IMR-90 (cell line): ENCODE measurements around the gene DCUN1D2. TPM values are rescaled to one million over a fixed set of nuclear protein-coding genes. Genes with fewer than 3 reads are reported as not detected.

Experiments
- ATAC-seq: fragments of 200-7000 bp; cut with Tn5 transposase; 2 replicates; pipeline ENCODE4 v1.9.1; 2020; ENCODE audit warnings: low read depth, mild to moderate bottlenecking, moderate library complexity
- BruUV-seq: library from RNA; stranded (reverse); fragments of 400-500 nt; replicated peaks from 2 replicates; lab custom pipeline; 2021; lab: Mats Ljungman, UMichigan
- CTCF ChIA-PET: fragments of 300-600 bp; formaldehyde crosslinking; extraction: SDS; loops from one replicate; lab custom pipeline; 2021; ENCODE audit warnings: antibody characterized with exemption; lab: Yijun Ruan, JAX
- POLR2A ChIA-PET: fragments of 300-600 bp; sonication (Branson Sonifier 250); formaldehyde crosslinking; loops from one replicate; lab custom pipeline; 2022; ENCODE audit warnings: antibody characterized with exemption; ENCODE audit not compliant: unreplicated experiment; lab: Charles Lee
- DNase-seq: peaks from one replicate; pipeline ENCODE4 v3.0.0; 2013
- H2AFZ ChIP-seq: replicated peaks from 2 replicates; pipeline ENCODE3; 2013; ENCODE audit warnings: low read length, mild to moderate bottlenecking; ENCODE audit not compliant: poor library complexity
- H2AK5ac ChIP-seq: 2 replicates; pipeline ENCODE4 v1.6.1; 2013; ENCODE audit warnings: low read depth, low read length, inconsistent platforms
- H2AK9ac ChIP-seq: replicated peaks from 2 replicates; pipeline ENCODE3; 2013; ENCODE audit warnings: mild to moderate bottlenecking, low read depth, low read length, moderate library complexity; ENCODE audit not compliant: poor library complexity
- H2BK120ac ChIP-seq: 2 replicates; pipeline ENCODE4 v1.6.1; 2013; ENCODE audit warnings: low read depth, low read length, inconsistent platforms
- H2BK15ac ChIP-seq: 3 replicates; pipeline ENCODE4 v1.6.1; 2013; ENCODE audit warnings: low read depth, low read length, inconsistent platforms
- H2BK20ac ChIP-seq: 2 replicates; pipeline ENCODE4 v1.6.1; 2013; ENCODE audit warnings: low read depth, mild to moderate bottlenecking, inconsistent platforms, low read length, moderate library complexity
- H2BK5ac ChIP-seq: 2 replicates; pipeline ENCODE4 v1.6.1; 2013; ENCODE audit warnings: mild to moderate bottlenecking, low read depth, low read length, inconsistent platforms; ENCODE audit not compliant: poor library complexity, severe bottlenecking
- H3K14ac ChIP-seq: replicated peaks from 2 replicates; pipeline ENCODE4 v1.6.1; 2013; ENCODE audit warnings: low read depth, low read length, inconsistent platforms
- H3K18ac ChIP-seq: 2 replicates; pipeline ENCODE4 v1.6.1; 2013; ENCODE audit warnings: low read depth, low read length, control low read depth
- H3K23ac ChIP-seq: 2 replicates; pipeline ENCODE4 v1.6.1; 2013; ENCODE audit warnings: low read depth, low read length, inconsistent platforms
- H3K27ac ChIP-seq: 2 replicates; pipeline ENCODE4 v1.5.1; 2013; ENCODE audit warnings: mild to moderate bottlenecking, control low read depth, low read length; ENCODE audit not compliant: insufficient read depth
- H3K27me3 ChIP-seq: 2 replicates; pipeline ENCODE4 v1.6.1; 2013; ENCODE audit warnings: low read length; ENCODE audit not compliant: control insufficient read depth, insufficient read depth
- H3K36me3 ChIP-seq: 2 replicates; pipeline ENCODE4 v1.6.1; 2013; ENCODE audit warnings: low read length, mixed read lengths; ENCODE audit not compliant: control insufficient read depth, insufficient read depth
- H3K4ac ChIP-seq: 2 replicates; pipeline ENCODE4 v1.6.1; 2013; ENCODE audit warnings: low read depth, low read length, inconsistent platforms
- H3K4me1 ChIP-seq: 2 replicates; pipeline ENCODE4 v1.6.1; 2013; ENCODE audit warnings: low read length, mixed read lengths; ENCODE audit not compliant: control insufficient read depth, insufficient read depth
- H3K4me2 ChIP-seq: 2 replicates; pipeline ENCODE4 v1.6.1; 2013; ENCODE audit warnings: low read depth, mild to moderate bottlenecking, control low read depth, low read length, moderate library complexity
- H3K4me3 ChIP-seq: 2 replicates; pipeline ENCODE4 v1.5.1; 2013; ENCODE audit warnings: low read depth, mild to moderate bottlenecking, control low read depth, low read length, moderate library complexity; ENCODE audit not compliant: insufficient read depth
- H3K56ac ChIP-seq: 2 replicates; pipeline ENCODE4 v1.6.1; 2013; ENCODE audit warnings: low read length, inconsistent platforms; ENCODE audit not compliant: insufficient read depth; ENCODE audit errors: extremely low read depth
- H3K79me1 ChIP-seq, 2 experiments: 2 replicates each; pipeline ENCODE4 v1.6.1; 2013; ENCODE audit warnings: low read length in 2 of 2, inconsistent platforms in 1 of 2, low read depth in 1 of 2
- H3K9ac ChIP-seq: 2 replicates; pipeline ENCODE4 v1.6.1; 2013; ENCODE audit warnings: low read depth, low read length, control low read depth
- H3K9me1 ChIP-seq: 2 replicates; pipeline ENCODE4 v1.6.1; 2013; ENCODE audit warnings: low read length, inconsistent platforms; ENCODE audit not compliant: insufficient read depth
- H3K9me3 ChIP-seq: 2 replicates; pipeline ENCODE4 v1.6.1; 2013; ENCODE audit warnings: low read length; ENCODE audit not compliant: control insufficient read depth, insufficient read depth
- H4K20me1 ChIP-seq: 2 replicates; pipeline ENCODE4 v1.6.1; 2013; ENCODE audit warnings: low read length, inconsistent platforms; ENCODE audit not compliant: insufficient read depth
- H4K5ac ChIP-seq: 2 replicates; pipeline ENCODE4 v1.6.1; 2013; ENCODE audit warnings: mild to moderate bottlenecking, low read depth, low read length, control low read depth
- H4K8ac ChIP-seq, 2 experiments: 2 replicates each; pipeline ENCODE4 v1.6.1; 2013; ENCODE audit warnings: low read depth in 2 of 2, low read length in 2 of 2, control low read depth in 1 of 2, inconsistent platforms in 1 of 2
- H4K91ac ChIP-seq: 2 replicates; pipeline ENCODE4 v1.6.1; 2013; ENCODE audit warnings: low read depth, low read length, inconsistent platforms; ENCODE audit not compliant: insufficient read depth
- BHLHE40 ChIP-seq: fragments of 150-350 bp; IDR thresholded peaks from 2 replicates; pipeline ENCODE4 v1.6.1; 2016; ENCODE audit warnings: mild to moderate bottlenecking, low read depth, low read length
- CEBPB ChIP-seq: IDR thresholded peaks from 2 replicates; pipeline ENCODE4 v1.6.1; 2012; ENCODE audit warnings: low read depth, low read length, improper control_type of control experiment
- CTCF ChIP-seq: conservative IDR thresholded peaks from 2 replicates; pipeline ENCODE4 v1.5.1; 2012; ENCODE audit warnings: mild to moderate bottlenecking, low read depth, low read length, improper control_type of control experiment
- ELK1 ChIP-seq: fragments of 150-350 bp; IDR thresholded peaks from 2 replicates; pipeline ENCODE4 v1.6.1; 2016; ENCODE audit warnings: low read depth, mild to moderate bottlenecking, low read length, moderate library complexity, borderline replicate concordance
- FOS ChIP-seq: fragments of 150-350 bp; IDR thresholded peaks from 2 replicates; pipeline ENCODE4 v1.6.1; 2016; ENCODE audit warnings: low read depth, low read length
- MAFK ChIP-seq: IDR thresholded peaks from 2 replicates; pipeline ENCODE4 v1.6.1; 2012; ENCODE audit warnings: low read depth, low read length, improper control_type of control experiment
- MAZ ChIP-seq: IDR thresholded peaks from 2 replicates; pipeline ENCODE4 v1.6.1; 2012; ENCODE audit warnings: low read depth, mild to moderate bottlenecking, low read length, improper control_type of control experiment, moderate library complexity, borderline replicate concordance
- MXI1 ChIP-seq: IDR thresholded peaks from 2 replicates; pipeline ENCODE4 v1.6.1; 2012; ENCODE audit warnings: low read depth, mild to moderate bottlenecking, low read length, moderate library complexity, borderline replicate concordance
- NFE2L2 ChIP-seq: fragments of 150-350 bp; IDR thresholded peaks from 2 replicates; pipeline ENCODE4 v1.6.1; 2016; ENCODE audit warnings: low read depth, mild to moderate bottlenecking, low read length
- POLR2A ChIP-seq: IDR thresholded peaks from 2 replicates; pipeline ENCODE4 v1.6.1; 2012; ENCODE audit warnings: mild to moderate bottlenecking, low read depth, low read length
- RAD21 ChIP-seq: IDR thresholded peaks from 2 replicates; pipeline ENCODE4 v1.6.1; 2012; ENCODE audit warnings: low read length, improper control_type of control experiment
- RCOR1 ChIP-seq: IDR thresholded peaks from 2 replicates; pipeline ENCODE4 v1.6.1; 2012; ENCODE audit warnings: mild to moderate bottlenecking, low read length, improper control_type of control experiment; ENCODE audit not compliant: insufficient replicate concordance
- RFX5 ChIP-seq: IDR thresholded peaks from 2 replicates; pipeline ENCODE4 v1.8.0; 2012; ENCODE audit warnings: low read depth, mild to moderate bottlenecking, low read length, moderate library complexity
- SMC3 ChIP-seq: fragments of 150-350 bp; IDR thresholded peaks from 2 replicates; pipeline ENCODE4 v1.6.1; 2016; ENCODE audit warnings: low read depth, mild to moderate bottlenecking, antibody characterized with exemption, low read length, moderate library complexity
- USF2 ChIP-seq: fragments of 150-350 bp; IDR thresholded peaks from 2 replicates; pipeline ENCODE4 v1.6.1; 2017; ENCODE audit warnings: mild to moderate bottlenecking, antibody characterized with exemption, low read length, low read depth
- WGBS, 2 experiments: methylation state at CpG; one replicate each; pipeline versions ENCODE4 v1.1.5 to v1.1.7; 2013; ENCODE audit warnings: missing lambda C conversion rate in 2 of 2; ENCODE audit not compliant: insufficient read length in 1 of 2; ENCODE audit errors: extremely low coverage in 2 of 2; 5-methylcytosine and 5-hydroxymethylcytosine counted together
- dilution Hi-C: fragments of 300-500 bp; cut with HindIII; formaldehyde crosslinking; loops from one replicate; pipeline ENCODE4 v1.14.3; 2018; ENCODE audit warnings: low sequenced_read_pairs; ENCODE audit not compliant: unreplicated experiment
- in situ Hi-C: fragments of 300-500 bp; cut with MboI; formaldehyde crosslinking; loops from 3 replicates; pipeline ENCODE4 v1.14.3; 2019; ENCODE audit warnings: low sequenced_read_pairs, inconsistent platforms, mixed read lengths
- intact Hi-C: fragments of 100-400 bp; cut with micrococcal nuclease; formaldehyde crosslinking; loops from 2 replicates; pipeline ENCODE4 v1.10.0; 2022
- polyA plus RNA-seq, 3 experiments: library from polyadenylated mRNA; depleted of rRNA; stranded (reverse); fragments of >200 nt; gene quantifications; 2 replicates each; pipeline ENCODE4 v1.2.3, GENCODE V29; 2012; ENCODE audit warnings: low replicate concordance in 1 of 3
- total RNA-seq: library from RNA; depleted of rRNA; stranded (reverse); fragments of >200 nt; gene quantifications from 2 replicates; pipeline ENCODE4 v1.2.3, GENCODE V29; 2012

The DCUN1D2 gene
- total and polyA plus RNA-seq, 2 of the 4 experiments (the other 2 are of a cell fraction): 8.1 to 11.5 TPM

GRCh38 chr13:113536461-113537110 lies 46.1 kb upstream of the DCUN1D2 start:
- TF ChIP-seq MXI1 (no peak), MAZ (no peak), SMC3 (no peak), CTCF (no peak), RFX5 (no peak), MAFK (no peak), CEBPB (no peak), RCOR1 (no peak), NFE2L2 (no peak), ELK1 (no peak), POLR2A (no peak), RAD21 (no peak), BHLHE40 (no peak), USF2 (no peak), FOS (no peak)
- Histone ChIP-seq H4K5ac (no peak overlapping the region), H3K18ac (no peak overlapping the region), H2BK120ac (no peak overlapping the region), H2BK5ac (no peak overlapping the region), H2AK9ac (no peak overlapping the region), H2BK15ac (no peak overlapping the region), H4K8ac (no peak overlapping the region), H3K9me1 (peaks cover 14% of the 10 kb centered on the region), H4K20me1 (peaks cover 15% of the 10 kb centered on the region), H3K79me1 (peaks cover 18 to 53% of the 10 kb centered on the region in 2 experiments), H3K27ac (no peak overlapping the region), H3K36me3 (peaks cover 55% of the 10 kb centered on the region), H2AK5ac (no peak overlapping the region), H3K23ac (no peak overlapping the region), H3K4ac (no peak overlapping the region), H2BK20ac (no peak overlapping the region), H3K14ac (no peak overlapping the region), H4K91ac (no peak overlapping the region), H3K9me3 (peaks cover 7% of the 10 kb centered on the region; the same call in 1 of the 2 replicates), H3K27me3 (no peaks in the 10 kb centered on the region), H3K4me2 (no peak overlapping the region), H3K9ac (no peak overlapping the region), H3K4me1 (peaks cover 8% of the 10 kb centered on the region), H3K56ac (no peak overlapping the region), H2AFZ (no peak overlapping the region), H3K4me3 (no peak overlapping the region)
- no peak for ATAC-seq
- DNase-seq: no peak
- in situ Hi-C loops: no loop called here
- dilution Hi-C loops: no loop called here
- ChIA-PET POLR2A (no interaction called here), CTCF (no interaction called here)
- WGBS, 2 experiments: 100% methylated on average over 11 of the region's 18 CpGs; no CpG with 5 or more reads in 1 of the 2 experiments
- intact Hi-C loops: no loop called here
- no TSS peak for BruUV-seq
